Karpas-422 (cell line): ENCODE results near the gene FLNA. TPM values are rescaled to one million over a fixed set of nuclear protein-coding genes. Genes with fewer than 3 reads are reported as not detected.

Experiments used
- DNase-seq: peaks from one replicate; pipeline ENCODE4 v3.0.0-alpha.2; 2015
- H2AFZ ChIP-seq: fragments of 200-600 bp; sonication (generic); 2 replicates; pipeline ENCODE4 v1.6.1; 2014; ENCODE audit warnings: antibody characterized with exemption, low read length, mixed read lengths
- H3K27ac ChIP-seq: fragments of 200-600 bp; sonication (generic); 2 replicates; pipeline ENCODE4 v1.5.1; 2014; ENCODE audit warnings: mild to moderate bottlenecking, low read length, moderate library complexity
- H3K27me3 ChIP-seq: fragments of 200-600 bp; sonication (generic); 2 replicates; pipeline ENCODE4 v1.6.1; 2014; ENCODE audit warnings: low read length, mixed read lengths
- H3K36me3 ChIP-seq: fragments of 200-600 bp; sonication (generic); 2 replicates; pipeline ENCODE4 v1.6.1; 2014; ENCODE audit warnings: low read length, mixed read lengths; ENCODE audit not compliant: insufficient read depth
- H3K4me1 ChIP-seq: fragments of 200-600 bp; sonication (generic); 2 replicates; pipeline ENCODE4 v1.6.1; 2014; ENCODE audit warnings: mild to moderate bottlenecking, low read length, mixed read lengths
- H3K4me2 ChIP-seq: fragments of 200-600 bp; sonication (generic); 2 replicates; pipeline ENCODE4 v1.6.1; 2014; ENCODE audit warnings: low read length, low read depth, mild to moderate bottlenecking; ENCODE audit not compliant: poor library complexity, severe bottlenecking
- H3K4me3 ChIP-seq: fragments of 200-600 bp; sonication (generic); 2 replicates; pipeline ENCODE4 v1.5.1; 2014; ENCODE audit warnings: mild to moderate bottlenecking, antibody characterized with exemption, low read length, mixed read lengths
- H3K79me2 ChIP-seq: fragments of 200-600 bp; sonication (generic); 2 replicates; pipeline ENCODE4 v1.6.1; 2014; ENCODE audit warnings: mild to moderate bottlenecking, low read length, mixed read lengths
- H3K9ac ChIP-seq: fragments of 200-600 bp; sonication (generic); 2 replicates; pipeline ENCODE4 v1.6.0; 2014; ENCODE audit warnings: low read length
- H3K9me2 ChIP-seq: fragments of 200-600 bp; sonication (generic), shearing (Covaris generic); replicated peaks from 2 replicates; pipeline ENCODE4 v1.6.0; 2014; ENCODE audit warnings: mild to moderate bottlenecking, low read length, moderate library complexity; ENCODE audit not compliant: insufficient read depth
- H3K9me3 ChIP-seq: fragments of 300-700, 200-600 bp; sonication (generic); 2 replicates; pipeline ENCODE4 v1.6.1; 2014; ENCODE audit warnings: low read length, mixed read lengths
- H4K20me1 ChIP-seq: fragments of 200-600 bp; sonication (generic); 2 replicates; pipeline ENCODE4 v1.6.1; 2014; ENCODE audit warnings: mild to moderate bottlenecking, antibody characterized with exemption, low read length, low read depth; ENCODE audit not compliant: insufficient read depth
- total RNA-seq: library from RNA; depleted of rRNA; stranded (reverse); fragments of >200 nt; shearing (Covaris generic); gene quantifications from 2 replicates; pipeline ENCODE4 v1.2.3, GENCODE V29; 2014; ENCODE audit warnings: low replicate concordance

Gene FLNA
- total RNA-seq, 1 experiment from 2014 or later, result 46.3 TPM

- Histone ChIP-seq H3K9me3 (no peaks in the 10 kb centered on the region), H4K20me1 (no peaks in the 10 kb centered on the region), H3K27ac (no peak overlapping the region), H3K79me2 (no peaks in the 10 kb centered on the region), H3K27me3 (no peaks in the 10 kb centered on the region), H3K4me1 (peaks cover 8% of the 10 kb centered on the region), H3K9me2 (no peaks in the 10 kb centered on the region), H3K4me3 (no peak overlapping the region), H3K36me3 (no peaks in the 10 kb centered on the region), H3K9ac (no peak overlapping the region), H2AFZ (no peak overlapping the region), H3K4me2 (no peak overlapping the region)
- no peak for DNase-seq
These were observed 52.8 kb downstream of the FLNA start for GRCh38 chrX:154321594-154321993.

- Histone ChIP-seq H3K9me3 (no peaks in the 10 kb centered on the region), H2AFZ (no peak overlapping the region), H3K9ac (no peak overlapping the region), H3K27ac (no peak overlapping the region), H3K36me3 (no peaks in the 10 kb centered on the region), H3K79me2 (no peaks in the 10 kb centered on the region), H4K20me1 (no peaks in the 10 kb centered on the region), H3K9me2 (no peaks in the 10 kb centered on the region), H3K4me1 (peaks cover 8% of the 10 kb centered on the region), H3K4me2 (no peak overlapping the region), H3K4me3 (no peak overlapping the region), H3K27me3 (no peaks in the 10 kb centered on the region)
- no peak for DNase-seq
These were observed 53.3 kb downstream of the FLNA start for GRCh38 chrX:154321152-154321551.

GRCh38 chrX:154320406-154320805 lies 54.0 kb downstream of the FLNA start:
- H3K36me3 ChIP-seq, result no peaks in the 10 kb centered on the region
- no peaks in the 10 kb centered on the region for H3K9me3 ChIP-seq
- no peaks in the 10 kb centered on the region for H3K9me2 ChIP-seq
- no peaks in the 10 kb centered on the region for H3K79me2 ChIP-seq
- H3K4me3 ChIP-seq, result no peak overlapping the region
- peaks cover 8% of the 10 kb centered on the region for H3K4me1 ChIP-seq
- no peaks in the 10 kb centered on the region for H3K27me3 ChIP-seq
- H3K9ac ChIP-seq, result no peak overlapping the region
- H4K20me1 ChIP-seq, result no peaks in the 10 kb centered on the region
- no peak overlapping the region for H3K4me2 ChIP-seq
- DNase-seq, result no peak
- H2AFZ ChIP-seq, result no peak overlapping the region
- H3K27ac ChIP-seq, result no peak overlapping the region

GRCh38 chrX:154317391-154317995 lies 56.9 kb downstream of the FLNA start:
- Histone ChIP-seq H3K27me3 (no peaks in the 10 kb centered on the region), H3K27ac (no peak overlapping the region), H3K4me3 (no peak overlapping the region), H3K9ac (no peak overlapping the region), H2AFZ (no peak overlapping the region), H3K4me2 (no peak overlapping the region), H3K79me2 (no peaks in the 10 kb centered on the region), H3K9me3 (no peaks in the 10 kb centered on the region), H3K9me2 (no peaks in the 10 kb centered on the region), H3K4me1 (peaks cover 2% of the 10 kb centered on the region), H3K36me3 (no peaks in the 10 kb centered on the region), H4K20me1 (no peaks in the 10 kb centered on the region)
- peak; percentile 51 for DNase-seq

GRCh38 chrX:154315416-154315815 lies 59.0 kb downstream of the FLNA start:
- no peaks in the 10 kb centered on the region for H3K27me3 ChIP-seq
- H3K4me1 ChIP-seq, result no peaks in the 10 kb centered on the region
- H3K9ac ChIP-seq, result no peak overlapping the region
- H4K20me1 ChIP-seq, result no peaks in the 10 kb centered on the region
- no peaks in the 10 kb centered on the region for H3K9me3 ChIP-seq
- no peak overlapping the region for H3K27ac ChIP-seq
- no peaks in the 10 kb centered on the region for H3K9me2 ChIP-seq
- no peak overlapping the region for H3K4me3 ChIP-seq
- H3K36me3 ChIP-seq, result no peaks in the 10 kb centered on the region
- no peak for DNase-seq
- no peaks in the 10 kb centered on the region for H3K79me2 ChIP-seq
- H2AFZ ChIP-seq, result no peak overlapping the region
- H3K4me2 ChIP-seq, result no peak overlapping the region

- H3K9me2 ChIP-seq, result no peaks in the 10 kb centered on the region
- no peak overlapping the region for H2AFZ ChIP-seq
- no peaks in the 10 kb centered on the region for H3K79me2 ChIP-seq
- H3K9me3 ChIP-seq, result no peaks in the 10 kb centered on the region
- H3K36me3 ChIP-seq, result no peaks in the 10 kb centered on the region
- no peak for DNase-seq
- H4K20me1 ChIP-seq, result no peaks in the 10 kb centered on the region
- no peaks in the 10 kb centered on the region for H3K27me3 ChIP-seq
- no peak overlapping the region for H3K4me2 ChIP-seq
- H3K27ac ChIP-seq, result no peak overlapping the region
- no peak overlapping the region for H3K4me3 ChIP-seq
- no peak overlapping the region for H3K9ac ChIP-seq
- H3K4me1 ChIP-seq, result no peaks in the 10 kb centered on the region
These were observed 61.3 kb downstream of the FLNA start for GRCh38 chrX:154313147-154313546.

- Histone ChIP-seq H3K4me2 (no peak overlapping the region), H3K4me1 (no peaks in the 10 kb centered on the region), H3K79me2 (no peaks in the 10 kb centered on the region), H4K20me1 (no peaks in the 10 kb centered on the region), H3K9me2 (no peaks in the 10 kb centered on the region), H2AFZ (no peak overlapping the region), H3K36me3 (no peaks in the 10 kb centered on the region), H3K27me3 (no peaks in the 10 kb centered on the region), H3K27ac (no peak overlapping the region), H3K4me3 (no peak overlapping the region), H3K9ac (no peak overlapping the region), H3K9me3 (no peaks in the 10 kb centered on the region)
- DNase-seq, result no peak
These were observed 62.3 kb downstream of the FLNA start for GRCh38 chrX:154312116-154312515.

GRCh38 chrX:154310616-154311536 lies 63.6 kb downstream of the FLNA start:
- H4K20me1 ChIP-seq, result no peaks in the 10 kb centered on the region
- H2AFZ ChIP-seq, result no peak overlapping the region
- H3K9me2 ChIP-seq, result no peaks in the 10 kb centered on the region
- no peak overlapping the region for H3K9ac ChIP-seq
- no peak overlapping the region for H3K4me2 ChIP-seq
- no peak for DNase-seq
- H3K27ac ChIP-seq, result no peak overlapping the region
- H3K4me1 ChIP-seq, result no peaks in the 10 kb centered on the region
- no peak overlapping the region for H3K4me3 ChIP-seq
- H3K9me3 ChIP-seq, result no peaks in the 10 kb centered on the region
- no peaks in the 10 kb centered on the region for H3K36me3 ChIP-seq
- H3K79me2 ChIP-seq, result no peaks in the 10 kb centered on the region
- no peaks in the 10 kb centered on the region for H3K27me3 ChIP-seq
